ENCODE measurements around the gene CFAP77.
A peak's percentile ranks its signal among the peaks of the same experiment; 100 is the strongest.
"Not testable (repeated sequence)": the region's sequence is repeated elsewhere in the genome, so short reads cannot be mapped to it uniquely, and the experiment has no call there.

The CFAP77 gene

GRCh38 chr9:132409828-132410528 lies at the start of gene CFAP77:
CFAP77 (plus strand) TSS chr9:132410211; CDS start chr9:132410272, 61 bp downstream.
- DNase-seq (ENCODE audit: low read depth, low spot score): peak; percentile 75

- DNase-seq (ENCODE audit: low read depth, low spot score): no peak
Measured at GRCh38 chr9:132364068-132364467, 45.9 kb upstream of the CFAP77 start.

GRCh38 chr9:132365986-132366385 lies 44.0 kb upstream of the CFAP77 start:
- no peak for DNase-seq (ENCODE audit: low read depth, low spot score)

- DNase-seq (ENCODE audit: low read depth, low spot score): no peak
Measured at GRCh38 chr9:132366481-132366880, 43.5 kb upstream of the CFAP77 start.

- DNase-seq (ENCODE audit: low read depth, low spot score): peak; percentile 10
Measured at GRCh38 chr9:132367613-132368313, 42.2 kb upstream of the CFAP77 start.

GRCh38 chr9:132369421-132369820 lies 40.6 kb upstream of the CFAP77 start:
- DNase-seq (ENCODE audit: low read depth, low spot score): no peak

- no peak for DNase-seq (ENCODE audit: low read depth, low spot score)
Measured at GRCh38 chr9:132370592-132370991, 39.4 kb upstream of the CFAP77 start.

GRCh38 chr9:132372177-132373095 lies 37.6 kb upstream of the CFAP77 start:
- peak; percentile 32 for DNase-seq (ENCODE audit: low read depth, low spot score)

GRCh38 chr9:132377769-132378168 lies 32.2 kb upstream of the CFAP77 start:
- DNase-seq (ENCODE audit: low read depth, low spot score): not testable (repeated sequence)

- not testable (repeated sequence) for DNase-seq (ENCODE audit: low read depth, low spot score)
Measured at GRCh38 chr9:132378416-132378815, 31.6 kb upstream of the CFAP77 start.

GRCh38 chr9:132381966-132382541 lies 28.0 kb upstream of the CFAP77 start:
- DNase-seq (ENCODE audit: low read depth, low spot score): no peak

- no peak for DNase-seq (ENCODE audit: low read depth, low spot score)
Measured at GRCh38 chr9:132383462-132383883, 26.5 kb upstream of the CFAP77 start.

GRCh38 chr9:132384376-132384775 lies 25.6 kb upstream of the CFAP77 start:
- DNase-seq (ENCODE audit: low read depth, low spot score): no peak

GRCh38 chr9:132387133-132387532 lies 22.9 kb upstream of the CFAP77 start:
- DNase-seq (ENCODE audit: low read depth, low spot score): no peak

GRCh38 chr9:132390966-132391365 lies 19.0 kb upstream of the CFAP77 start:
- no peak for DNase-seq (ENCODE audit: low read depth, low spot score)

- DNase-seq (ENCODE audit: low read depth, low spot score): no peak
Measured at GRCh38 chr9:132391449-132391848, 18.6 kb upstream of the CFAP77 start.

GRCh38 chr9:132395560-132395959 lies 14.5 kb upstream of the CFAP77 start:
- DNase-seq (ENCODE audit: low read depth, low spot score): no peak

- DNase-seq (ENCODE audit: low read depth, low spot score): no peak
Measured at GRCh38 chr9:132401824-132402223, 8.2 kb upstream of the CFAP77 start.

GRCh38 chr9:132404228-132404881 lies 5.7 kb upstream of the CFAP77 start:
- DNase-seq (ENCODE audit: low read depth, low spot score): no peak

GRCh38 chr9:132406554-132407122 lies 3.4 kb upstream of the CFAP77 start, which contains the start of gene TTF1:
TTF1 (minus strand) TSS chr9:132406840; CDS start chr9:132402821, 4,019 bp downstream.
- peak; percentile 96 for DNase-seq (ENCODE audit: low read depth, low spot score)

GRCh38 chr9:132407196-132407595 lies 2.8 kb upstream of the CFAP77 start:
- DNase-seq (ENCODE audit: low read depth, low spot score): peak; percentile 15
